ENCODE results near the gene SMCO1.
"Not testable (repeated sequence)": the region's sequence is repeated elsewhere in the genome, so short reads cannot be mapped to it uniquely, and the experiment has no call there.

The SMCO1 gene

DNA sequence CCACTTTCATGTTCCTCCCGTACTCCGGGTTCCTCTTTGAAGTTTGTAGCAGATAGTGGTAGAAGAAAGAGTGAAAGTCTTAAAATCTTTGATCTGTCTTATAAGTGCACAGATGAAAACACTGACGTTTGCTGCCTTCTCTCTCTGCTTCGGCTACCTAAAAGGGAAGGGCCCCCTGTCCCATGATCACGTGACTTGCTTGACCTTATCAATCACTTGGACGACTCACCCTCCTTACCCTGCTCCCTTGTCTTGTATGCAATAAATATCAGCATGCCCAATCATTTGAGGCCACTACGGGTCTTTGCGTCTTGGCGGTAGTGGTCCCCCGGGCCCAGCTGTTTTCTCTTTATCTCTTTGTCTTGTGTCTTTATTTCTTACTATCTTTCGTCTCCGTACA lies 6.1 kb upstream of the SMCO1 start:
- not testable (repeated sequence) for H3K4me3 ChIP-seq (ENCODE audit: low read length); H3K36me3 ChIP-seq (ENCODE audit: control insufficient read depth, insufficient read depth, low read length, severe bottlenecking); H3K4me1 ChIP-seq (ENCODE audit: control insufficient read depth, insufficient read depth, low read length); DNase-seq (ENCODE audit: low read depth); H3K27me3 ChIP-seq (replicated peaks; ENCODE audit: control insufficient read depth, insufficient read depth, low read length); H3K9ac ChIP-seq (ENCODE audit: low read length)
- peaks cover 16% of the 10 kb centered on the region for H3K9me3 ChIP-seq (ENCODE audit: control insufficient read depth, low read length)

DNA sequence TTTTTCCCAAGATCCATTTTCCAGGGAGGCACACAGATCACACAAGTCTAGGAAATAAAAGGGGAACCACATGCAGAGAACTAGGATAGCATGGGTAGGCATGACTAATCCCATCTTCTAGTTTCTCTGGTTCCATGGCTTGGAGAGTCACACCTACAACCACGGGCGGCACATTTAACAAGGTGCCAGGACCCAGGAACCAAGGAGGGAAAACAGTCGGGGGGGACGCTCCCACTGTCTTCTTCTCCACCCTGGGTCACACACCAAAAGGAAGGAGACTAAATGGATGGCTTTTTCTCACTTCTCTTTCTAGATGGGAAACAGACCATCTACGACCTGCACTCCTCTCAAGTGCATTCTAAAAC lies 4.6 kb upstream of the SMCO1 start:
- DNase-seq (ENCODE audit: low read depth): no peak
- Histone ChIP-seq H3K27me3 (replicated peaks; ENCODE audit: control insufficient read depth, insufficient read depth, low read length) (no peaks in the 10 kb centered on the region), H3K9me3 (ENCODE audit: control insufficient read depth, low read length) (peaks cover 16% of the 10 kb centered on the region), H3K9ac (ENCODE audit: low read length) (no peak overlapping the region), H3K4me1 (ENCODE audit: control insufficient read depth, insufficient read depth, low read length) (peaks cover 3% of the 10 kb centered on the region), H3K4me3 (ENCODE audit: low read length) (no peak overlapping the region), H3K36me3 (ENCODE audit: control insufficient read depth, insufficient read depth, low read length, severe bottlenecking) (no peaks in the 10 kb centered on the region)

DNA sequence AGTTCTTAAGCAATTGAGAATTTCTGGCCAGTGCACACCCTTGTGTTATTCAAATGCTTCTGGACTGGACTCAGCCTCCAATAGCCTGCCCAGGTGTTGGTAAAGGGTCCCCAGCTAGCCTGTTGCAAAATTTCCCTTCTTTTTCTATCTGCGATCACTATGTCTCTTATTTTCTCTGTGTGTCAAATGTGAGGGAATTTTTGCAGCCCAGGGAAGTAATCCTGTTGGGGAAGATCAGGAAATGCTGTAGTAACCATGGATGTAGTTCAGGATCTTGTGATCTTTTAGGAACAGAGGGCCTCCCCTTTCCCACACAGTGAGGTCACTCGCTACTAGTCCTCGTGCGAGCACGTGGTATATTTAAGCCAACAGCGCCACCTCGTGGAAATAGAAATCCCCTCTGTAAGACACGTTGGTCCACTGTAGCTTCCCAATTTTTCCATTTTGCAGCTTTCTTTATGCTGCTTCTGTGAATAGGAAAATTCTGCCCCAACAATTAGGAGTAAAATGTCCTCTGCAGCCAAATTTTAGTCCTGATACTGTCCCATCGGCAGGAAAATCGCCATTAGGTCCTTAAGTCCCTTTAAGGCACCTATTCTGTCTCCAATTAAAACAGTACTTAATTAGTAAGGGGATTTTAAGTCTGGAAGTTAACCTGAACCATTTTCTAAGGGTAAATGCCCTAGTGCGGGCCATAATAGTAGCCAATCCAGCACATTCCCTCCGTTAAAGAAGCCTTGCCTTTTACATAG lies 4.0 kb upstream of the SMCO1 start:
- Histone ChIP-seq H3K4me3 (ENCODE audit: low read length) (no peak overlapping the region), H3K36me3 (ENCODE audit: control insufficient read depth, insufficient read depth, low read length, severe bottlenecking) (no peaks in the 10 kb centered on the region), H3K9ac (ENCODE audit: low read length) (no peak overlapping the region), H3K9me3 (ENCODE audit: control insufficient read depth, low read length) (peaks cover 16% of the 10 kb centered on the region), H3K4me1 (ENCODE audit: control insufficient read depth, insufficient read depth, low read length) (peaks cover 3% of the 10 kb centered on the region), H3K27me3 (replicated peaks; ENCODE audit: control insufficient read depth, insufficient read depth, low read length) (no peaks in the 10 kb centered on the region)
- DNase-seq (ENCODE audit: low read depth): peak; percentile 96

DNA sequence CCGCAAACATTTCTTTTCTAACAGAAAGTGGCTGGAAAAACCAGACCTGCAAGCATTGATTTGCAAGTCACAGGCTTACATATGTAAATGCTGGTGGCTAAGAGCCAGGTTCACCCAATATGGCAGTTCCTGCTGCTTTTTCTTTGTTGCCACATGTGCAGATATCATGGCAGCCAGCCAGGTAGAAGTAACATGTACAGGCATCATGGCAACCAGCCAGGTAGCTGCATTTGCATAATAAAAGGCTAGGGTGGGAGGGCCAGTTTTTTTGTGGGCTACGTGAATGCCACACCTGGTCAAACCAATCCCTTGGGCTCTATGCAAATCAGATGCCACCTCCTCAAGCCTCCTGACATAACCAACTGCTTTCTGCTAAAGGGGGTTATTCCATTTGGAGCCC lies 2.8 kb upstream of the SMCO1 start:
- Histone ChIP-seq H3K9me3 (ENCODE audit: control insufficient read depth, low read length) (peaks cover 16% of the 10 kb centered on the region), H3K27me3 (replicated peaks; ENCODE audit: control insufficient read depth, insufficient read depth, low read length) (no peaks in the 10 kb centered on the region), H3K4me3 (ENCODE audit: low read length) (no peak overlapping the region), H3K9ac (ENCODE audit: low read length) (no peak overlapping the region), H3K36me3 (ENCODE audit: control insufficient read depth, insufficient read depth, low read length, severe bottlenecking) (no peaks in the 10 kb centered on the region), H3K4me1 (ENCODE audit: control insufficient read depth, insufficient read depth, low read length) (peaks cover 6% of the 10 kb centered on the region)
- DNase-seq (ENCODE audit: low read depth): no peak

DNA sequence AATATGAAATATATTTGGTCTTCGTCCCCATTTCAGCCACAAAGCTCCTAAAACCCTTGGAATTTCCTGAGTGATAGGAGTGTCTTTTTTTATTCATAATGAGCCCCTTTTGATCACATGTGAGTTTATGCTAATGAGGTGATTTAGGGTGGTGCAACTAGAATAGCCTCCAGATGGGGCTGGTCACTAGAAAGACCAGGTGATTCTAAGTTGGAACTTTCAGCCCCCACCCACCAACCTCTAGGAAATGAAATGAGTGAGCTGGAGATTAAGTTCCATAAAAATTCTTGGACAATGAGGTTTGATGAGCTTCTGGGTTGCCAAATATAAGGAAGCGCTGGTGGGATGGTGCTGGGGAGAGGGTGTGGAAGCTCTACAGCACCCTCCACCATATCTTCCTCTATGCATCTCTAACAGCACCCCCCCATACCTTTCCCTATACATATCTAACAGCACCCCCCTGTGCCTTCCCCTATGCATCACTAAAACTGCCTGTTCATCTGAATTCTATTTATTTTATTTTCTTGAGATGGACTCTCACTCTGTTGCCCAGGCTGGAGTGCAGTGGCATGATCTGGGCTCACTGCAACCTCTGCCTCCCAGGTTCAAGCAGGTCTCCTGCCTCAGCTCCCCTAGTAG lies 2.1 kb upstream of the SMCO1 start:
- Histone ChIP-seq H3K27me3 (replicated peaks; ENCODE audit: control insufficient read depth, insufficient read depth, low read length) (no peaks in the 10 kb centered on the region), H3K36me3 (ENCODE audit: control insufficient read depth, insufficient read depth, low read length, severe bottlenecking) (no peaks in the 10 kb centered on the region), H3K9ac (ENCODE audit: low read length) (no peak overlapping the region), H3K4me1 (ENCODE audit: control insufficient read depth, insufficient read depth, low read length) (peaks cover 6% of the 10 kb centered on the region), H3K4me3 (ENCODE audit: low read length) (no peak overlapping the region), H3K9me3 (ENCODE audit: control insufficient read depth, low read length) (peaks cover 16% of the 10 kb centered on the region)
- DNase-seq (ENCODE audit: low read depth): peak; percentile 8

DNA sequence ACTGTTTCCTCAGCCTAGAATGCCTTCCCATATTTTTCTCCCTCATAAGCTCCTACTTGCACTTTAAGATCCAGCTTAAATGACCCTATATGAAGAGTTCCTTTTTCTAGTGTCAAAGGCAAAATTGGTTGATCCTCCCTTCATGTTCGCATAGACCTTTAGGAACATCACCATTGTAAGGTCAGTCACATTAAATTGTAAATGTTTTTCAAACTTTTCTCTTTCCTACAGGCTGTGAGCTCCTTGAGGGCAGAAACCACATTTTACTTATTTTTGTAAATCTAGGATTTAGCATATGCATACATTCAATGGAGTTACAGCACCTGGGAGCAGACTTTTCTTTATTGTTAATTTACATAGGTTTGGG lies 813 bp downstream of the SMCO1 start:
- Histone ChIP-seq H3K4me1 (ENCODE audit: control insufficient read depth, insufficient read depth, low read length) (peaks cover 6% of the 10 kb centered on the region), H3K4me3 (ENCODE audit: low read length) (no peak overlapping the region), H3K27me3 (replicated peaks; ENCODE audit: control insufficient read depth, insufficient read depth, low read length) (peaks cover 3% of the 10 kb centered on the region), H3K36me3 (ENCODE audit: control insufficient read depth, insufficient read depth, low read length, severe bottlenecking) (no peaks in the 10 kb centered on the region), H3K9me3 (ENCODE audit: control insufficient read depth, low read length) (peaks cover 5% of the 10 kb centered on the region), H3K9ac (ENCODE audit: low read length) (no peak overlapping the region)
- no peak for DNase-seq (ENCODE audit: low read depth)

DNA sequence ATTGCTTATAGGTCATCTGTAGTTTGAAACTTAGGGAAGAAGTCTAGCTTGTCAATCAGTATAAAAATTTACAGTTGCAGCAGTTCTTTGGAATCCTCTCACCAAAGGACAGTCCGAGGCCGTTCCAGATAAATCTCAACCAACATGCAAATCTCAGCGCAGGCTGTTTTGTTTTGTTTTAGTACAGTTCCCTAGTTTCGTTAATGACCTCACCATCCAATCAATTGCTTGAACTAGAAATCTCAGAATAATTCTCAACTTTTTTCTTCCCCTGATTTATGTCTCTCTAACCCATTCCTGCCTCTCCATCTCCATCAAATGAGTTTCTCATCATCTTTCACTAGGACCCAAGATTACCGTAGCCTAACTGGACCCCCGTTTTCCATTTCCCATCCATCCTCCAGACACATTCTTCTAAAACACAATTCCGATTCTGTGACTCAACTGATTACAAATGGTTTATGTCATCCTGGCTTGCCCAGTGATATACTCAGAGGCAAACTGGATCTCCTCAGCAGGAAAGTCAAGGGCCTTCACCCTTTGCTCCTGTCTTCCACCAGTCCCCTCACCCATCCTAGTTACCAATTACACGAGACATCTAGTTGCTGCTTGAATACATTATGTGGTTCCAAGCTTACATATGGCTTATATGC lies 1.3 kb downstream of the SMCO1 start:
- H3K9ac ChIP-seq (ENCODE audit: low read length): no peak overlapping the region
- peaks cover 3% of the 10 kb centered on the region for H3K4me1 ChIP-seq (ENCODE audit: control insufficient read depth, insufficient read depth, low read length)
- no peak overlapping the region for H3K4me3 ChIP-seq (ENCODE audit: low read length)
- H3K36me3 ChIP-seq (ENCODE audit: control insufficient read depth, insufficient read depth, low read length, severe bottlenecking): no peaks in the 10 kb centered on the region
- peaks cover 3% of the 10 kb centered on the region for H3K9me3 ChIP-seq (ENCODE audit: control insufficient read depth, low read length)
- no peak for DNase-seq (ENCODE audit: low read depth)
- H3K27me3 ChIP-seq (replicated peaks; ENCODE audit: control insufficient read depth, insufficient read depth, low read length): peaks cover 3% of the 10 kb centered on the region

DNA sequence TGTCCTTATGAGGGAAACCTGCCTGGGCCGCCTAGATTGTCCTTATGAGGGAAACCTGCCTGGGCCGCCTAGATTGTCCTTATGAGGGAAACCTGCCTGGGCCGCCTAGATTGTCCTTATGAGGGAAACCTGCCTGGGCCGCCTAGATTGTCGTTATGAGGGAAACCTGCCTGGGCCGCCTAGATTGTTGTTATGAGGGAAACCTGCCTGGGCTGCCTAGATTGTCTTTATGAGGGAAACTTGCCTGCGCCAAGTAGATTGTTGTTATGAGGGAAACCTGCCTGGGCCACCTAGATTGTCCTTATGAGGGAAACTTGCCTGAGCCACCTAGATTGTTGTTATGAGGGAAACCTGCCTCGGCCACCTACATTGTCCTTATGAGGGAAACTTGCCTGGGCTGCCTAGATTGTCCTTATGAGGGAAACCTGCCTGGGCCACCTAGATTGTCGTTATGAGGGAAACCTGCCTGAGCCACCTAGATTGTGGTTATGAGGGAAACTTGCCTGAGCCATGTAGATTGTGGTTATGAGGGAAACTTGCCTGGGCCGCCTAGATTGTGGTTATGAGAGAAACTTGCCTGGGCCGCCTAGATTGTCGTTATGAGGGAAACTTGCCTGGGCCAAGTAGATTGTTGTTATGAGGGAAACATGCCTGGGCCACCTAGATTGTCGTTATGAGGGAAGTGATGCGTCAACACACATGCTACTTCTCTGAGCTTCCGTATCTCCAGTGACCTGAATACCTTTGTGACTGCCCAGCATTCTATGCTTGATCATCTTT lies 3.3 kb downstream of the SMCO1 start:
- not testable (repeated sequence) for H3K36me3 ChIP-seq (ENCODE audit: control insufficient read depth, insufficient read depth, low read length, severe bottlenecking); DNase-seq (ENCODE audit: low read depth); H3K4me3 ChIP-seq (ENCODE audit: low read length); H3K9me3 ChIP-seq (ENCODE audit: control insufficient read depth, low read length); H3K9ac ChIP-seq (ENCODE audit: low read length); H3K4me1 ChIP-seq (ENCODE audit: control insufficient read depth, insufficient read depth, low read length); H3K27me3 ChIP-seq (replicated peaks; ENCODE audit: control insufficient read depth, insufficient read depth, low read length)

DNA sequence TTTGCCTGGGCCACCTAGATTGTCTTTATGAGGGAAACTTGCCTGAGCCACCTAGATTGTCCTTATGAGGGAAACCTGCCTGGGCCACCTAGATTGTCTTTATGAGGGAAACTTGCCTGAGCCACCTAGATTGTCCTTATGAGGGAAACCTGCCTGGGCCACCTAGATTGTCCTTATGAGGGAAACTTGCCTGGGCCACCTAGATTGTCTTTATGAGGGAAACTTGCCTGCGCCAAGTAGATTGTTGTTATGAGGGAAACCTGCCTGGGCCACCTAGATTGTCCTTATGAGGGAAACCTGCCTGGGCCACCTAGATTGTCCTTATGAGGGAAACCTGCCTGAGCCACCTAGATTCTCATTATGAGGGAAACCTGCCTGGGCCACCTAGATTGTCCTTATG lies 4.0 kb downstream of the SMCO1 start:
- H3K4me1 ChIP-seq (ENCODE audit: control insufficient read depth, insufficient read depth, low read length); H3K27me3 ChIP-seq (replicated peaks; ENCODE audit: control insufficient read depth, insufficient read depth, low read length); H3K9ac ChIP-seq (ENCODE audit: low read length); H3K9me3 ChIP-seq (ENCODE audit: control insufficient read depth, low read length); DNase-seq (ENCODE audit: low read depth); H3K4me3 ChIP-seq (ENCODE audit: low read length); H3K36me3 ChIP-seq (ENCODE audit: control insufficient read depth, insufficient read depth, low read length, severe bottlenecking): not testable (repeated sequence)

DNA sequence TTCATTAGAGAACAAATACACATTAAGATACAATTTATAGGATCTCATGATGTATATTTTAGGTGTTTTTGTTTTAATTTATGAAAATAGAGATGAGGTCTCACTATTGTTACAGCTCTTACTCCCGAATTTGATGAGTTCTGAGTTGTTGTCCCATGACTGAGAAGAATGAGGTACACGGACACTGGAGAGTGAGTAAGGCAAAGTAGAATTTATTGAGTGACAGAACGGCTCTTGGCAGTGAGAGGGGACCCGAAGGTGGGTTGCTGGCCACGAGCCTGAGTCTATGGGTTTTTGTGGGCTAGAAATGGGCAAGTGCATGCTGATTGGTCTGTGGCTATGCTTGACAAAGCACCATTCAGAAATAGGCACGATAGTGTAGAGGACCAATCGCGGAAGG lies 8.5 kb downstream of the SMCO1 start:
- Histone ChIP-seq H3K9me3 (ENCODE audit: control insufficient read depth, low read length) (no peaks in the 10 kb centered on the region), H3K9ac (ENCODE audit: low read length) (no peak overlapping the region), H3K27me3 (replicated peaks; ENCODE audit: control insufficient read depth, insufficient read depth, low read length) (no peaks in the 10 kb centered on the region), H3K4me1 (ENCODE audit: control insufficient read depth, insufficient read depth, low read length) (peaks cover 7% of the 10 kb centered on the region), H3K36me3 (ENCODE audit: control insufficient read depth, insufficient read depth, low read length, severe bottlenecking) (no peaks in the 10 kb centered on the region), H3K4me3 (ENCODE audit: low read length) (no peak overlapping the region)
- no peak for DNase-seq (ENCODE audit: low read depth)

DNA sequence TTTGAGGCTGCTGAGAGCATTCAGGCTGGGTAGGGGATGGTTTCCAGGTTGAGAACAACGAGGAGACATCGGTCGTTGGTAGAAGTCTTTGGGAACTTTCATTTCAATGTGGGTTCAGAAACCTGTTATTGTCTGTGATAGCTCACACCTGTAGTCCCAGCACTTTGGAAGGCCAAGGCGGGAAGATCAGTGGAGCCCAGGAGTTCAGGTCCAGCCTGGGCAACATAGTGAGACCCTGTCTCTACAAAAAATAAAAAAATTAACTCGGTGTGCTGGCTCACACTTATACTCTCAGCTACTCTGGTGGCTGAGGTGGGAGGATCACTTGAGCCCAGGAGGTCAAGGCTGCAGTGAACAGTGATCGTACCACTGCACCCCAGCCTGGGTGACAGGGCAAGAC lies 10.6 kb downstream of the SMCO1 start:
- peaks cover 19% of the 10 kb centered on the region for H3K4me1 ChIP-seq (ENCODE audit: control insufficient read depth, insufficient read depth, low read length)
- DNase-seq (ENCODE audit: low read depth): no peak
- H3K27me3 ChIP-seq (replicated peaks; ENCODE audit: control insufficient read depth, insufficient read depth, low read length): no peaks in the 10 kb centered on the region
- no peaks in the 10 kb centered on the region for H3K9me3 ChIP-seq (ENCODE audit: control insufficient read depth, low read length)
- no peaks in the 10 kb centered on the region for H3K36me3 ChIP-seq (ENCODE audit: control insufficient read depth, insufficient read depth, low read length, severe bottlenecking)
- H3K4me3 ChIP-seq (ENCODE audit: low read length): no peak overlapping the region
- H3K9ac ChIP-seq (ENCODE audit: low read length): peak overlapping the region; percentile 86
